HepG2 (cell line): ENCODE results near the gene IPPK. TPM values are rescaled to one million over a fixed set of nuclear protein-coding genes. Genes with fewer than 3 reads are reported as not detected.
A peak's percentile ranks its signal among the peaks of the same experiment; 100 is the strongest.

ENCODE experiments used
- ATAC-seq: fragments of 200-7000 bp; cut with Tn5 transposase; 3 replicates; pipeline ENCODE4 v1.9.1; 2020; ENCODE audit warnings: mild to moderate bottlenecking, moderate library complexity
- BruUV-seq: library from RNA; stranded (reverse); fragments of 400-500 nt; replicated peaks from 2 replicates; lab custom pipeline; 2021; lab: Mats Ljungman, UMichigan
- CTCF ChIA-PET: fragments of 300-600 bp; formaldehyde crosslinking; extraction: SDS; loops from one replicate; lab custom pipeline; 2021; ENCODE audit warnings: low total read pairs, inconsistent platforms, low intra/inter-chr PET ratio; lab: Yijun Ruan, JAX
- POLR2A ChIA-PET: fragments of 350-600 bp; sonication (Branson Sonifier 250); formaldehyde crosslinking; loops from one replicate; lab custom pipeline; 2020; ENCODE audit warnings: antibody characterized with exemption, inconsistent platforms; lab: Yijun Ruan, JAX
- DNase-seq: peaks from one replicate; pipeline ENCODE4 v3.0.0-alpha.2; 2015; ENCODE audit warnings: low spot score
- FAIRE-seq: peaks from 3 replicates; lab custom pipeline; 2011; peaks lifted over from hg19 to GRCh38; lab: Jason Lieb, UNC
- H2AFZ ChIP-seq: one replicate; pipeline ENCODE4 v1.6.1; 2011; ENCODE audit warnings: low read length, inconsistent platforms
- H3K27ac ChIP-seq: fragments of 300-600 bp; 3 replicates; pipeline ENCODE4 v1.8.0; 2011; ENCODE audit warnings: mixed run types, mild to moderate bottlenecking, mixed read lengths, low read length, inconsistent platforms; ENCODE audit not compliant: insufficient read depth; ENCODE audit errors: extremely low read length
- H3K27me3 ChIP-seq, 2 experiments: fragments of 200-600 bp in 1 of 2; 2 replicates in 1 of 2; 3 replicates in 1 of 2; pipeline versions ENCODE4 v1.6.0 to v1.8.0; 2011; ENCODE audit warnings: low read length in 2 of 2, mild to moderate bottlenecking in 2 of 2, moderate library complexity in 2 of 2, inconsistent platforms in 1 of 2; ENCODE audit not compliant: insufficient read depth in 2 of 2, control insufficient read depth in 1 of 2
- H3K36me3 ChIP-seq, 2 experiments: fragments of 200-600 bp in 1 of 2; replicated peaks in 1 of 2; 2 replicates in 1 of 2; 3 replicates in 1 of 2; pipeline versions ENCODE4 v1.5.1 to v1.8.0; 2011; ENCODE audit warnings: low read length in 2 of 2, inconsistent platforms in 1 of 2; ENCODE audit not compliant: insufficient read depth in 2 of 2, control insufficient read depth in 1 of 2
- H3K4me1 ChIP-seq: 2 replicates; pipeline ENCODE4 v1.5.1; 2012; ENCODE audit warnings: low read length, inconsistent platforms; ENCODE audit not compliant: insufficient read depth
- H3K4me2 ChIP-seq: 2 replicates; pipeline ENCODE4 v1.6.0; 2011; ENCODE audit warnings: low read depth, low read length, inconsistent platforms
- H3K4me3 ChIP-seq, 3 experiments: fragments of 200-600 bp in 1 of 3; sonication (generic), shearing (Covaris generic) in 1 of 3; replicated peaks in 1 of 3; 2 replicates each; pipeline ENCODE4 v1.5.1; 2011 to 2016; ENCODE audit warnings: low read length in 3 of 3, inconsistent platforms in 2 of 3, low read depth in 2 of 3, mild to moderate bottlenecking in 2 of 3, control low read depth in 1 of 3, mixed read lengths in 1 of 3; ENCODE audit not compliant: insufficient read depth in 1 of 3
- H3K79me2 ChIP-seq: one replicate; pipeline ENCODE4 v1.6.1; 2011; ENCODE audit warnings: low read length, inconsistent platforms; ENCODE audit not compliant: insufficient read depth
- H3K9ac ChIP-seq: 2 replicates; pipeline ENCODE4 v1.6.0; 2011; ENCODE audit warnings: mild to moderate bottlenecking, low read depth, low read length, inconsistent platforms; ENCODE audit not compliant: insufficient read depth
- H3K9me3 ChIP-seq: 2 replicates; pipeline ENCODE4 v1.5.1; 2012; ENCODE audit warnings: mild to moderate bottlenecking, low read length
- H4K20me1 ChIP-seq: 2 replicates; pipeline ENCODE4 v1.6.0; 2011; ENCODE audit warnings: inconsistent platforms, mild to moderate bottlenecking, low read length, moderate library complexity; ENCODE audit not compliant: insufficient read depth
- KLF6 ChIP-seq: IDR thresholded peaks from 2 replicates; pipeline ENCODE4 v1.8.0; 2016; ENCODE audit warnings: missing biosample characterization, missing genetic modification reagents
- SALL1 ChIP-seq: sonication (generic); formaldehyde crosslinking; IDR thresholded peaks from 2 replicates; pipeline ENCODE4 v1.8.0; 2022; ENCODE audit warnings: mild to moderate bottlenecking, missing genetic modification reagents
- TBX3 ChIP-seq: fragments of 450-650 bp; IDR thresholded peaks from 2 replicates; pipeline ENCODE4 v1.6.1; 2017; ENCODE audit warnings: antibody characterized with exemption, mild to moderate bottlenecking, inconsistent platforms, borderline replicate concordance
- THAP9 ChIP-seq: sonication (generic); formaldehyde crosslinking; IDR thresholded peaks from 2 replicates; pipeline ENCODE4; 2020; ENCODE audit warnings: missing genetic modification reagents, mild to moderate bottlenecking, borderline replicate concordance
- YEATS2 ChIP-seq: sonication (generic); formaldehyde crosslinking; IDR thresholded peaks from 2 replicates; pipeline ENCODE4 v1.4.0; 2020; ENCODE audit warnings: missing genetic modification reagents, borderline replicate concordance
- ZBTB33 ChIP-seq: sonication (generic); formaldehyde crosslinking; IDR thresholded peaks from 2 replicates; pipeline ENCODE4 v1.4.0; 2020; ENCODE audit warnings: missing genetic modification reagents
- ZNF589 ChIP-seq: sonication (generic); formaldehyde crosslinking; conservative IDR thresholded peaks from 2 replicates; pipeline ENCODE4 v1.8.0; 2022; ENCODE audit warnings: mild to moderate bottlenecking, moderate library complexity, missing genetic modification reagents
- WGBS: methylation state at CpG from one replicate; pipeline ENCODE4 v1.1.6; 2017; ENCODE audit warnings: low lambda C conversion rate; 5-methylcytosine and 5-hydroxymethylcytosine counted together
- in situ Hi-C: cut with HindIII; loops from 2 replicates; pipeline ENCODE4 v1.10.0; 2017; ENCODE audit warnings: low pct_unique_long_range_greater_than_20kb; ENCODE audit not compliant: extremely low pct_ligation_motif_present
- intact Hi-C: fragments of 100-400 bp; cut with micrococcal nuclease; formaldehyde crosslinking; loops from one replicate; pipeline ENCODE4 v1.10.0; 2022; ENCODE audit not compliant: unreplicated experiment
- polyA plus RNA-seq, 8 experiments: library from polyadenylated mRNA; depleted of rRNA in 3 of 8; stranded (reverse) in 7 of 8; unstranded in 1 of 8; fragments of >200 nt; fragmentation: Illumina TruSeq in 4 of 8; extraction: Trizol in 4 of 8; gene quantifications; 2 replicates each; pipeline versions ENCODE4 v1.2.1 to v1.2.3, GENCODE V29; 2011 to 2016; ENCODE audit warnings: low read depth in 4 of 8, missing spikeins in 1 of 8, mixed read lengths in 1 of 8; ENCODE audit not compliant: insufficient read depth in 1 of 8
- total RNA-seq, 5 experiments: library from RNA; depleted of rRNA; stranded (reverse); fragments of >200 nt; fragmentation: Illumina TruSeq; extraction: Trizol; gene quantifications; 2 replicates each; pipeline ENCODE4 v1.2.3, GENCODE V29; 2016; ENCODE audit warnings: low read depth in 1 of 5
- TF ChIP-seq, protein P1 (sequence below): sonication (generic); formaldehyde crosslinking; IDR thresholded peaks from 2 replicates; pipeline ENCODE4 v1.5.1; 2020; ENCODE audit warnings: missing genetic modification reagents, mild to moderate bottlenecking, borderline replicate concordance

IPPK gene
- total and polyA plus RNA-seq, 2 of the 13 experiments (the other 11 are each of a cell fraction or from before 2014, with no cell fraction given), result 9.9 to 14.1 TPM

DNA sequence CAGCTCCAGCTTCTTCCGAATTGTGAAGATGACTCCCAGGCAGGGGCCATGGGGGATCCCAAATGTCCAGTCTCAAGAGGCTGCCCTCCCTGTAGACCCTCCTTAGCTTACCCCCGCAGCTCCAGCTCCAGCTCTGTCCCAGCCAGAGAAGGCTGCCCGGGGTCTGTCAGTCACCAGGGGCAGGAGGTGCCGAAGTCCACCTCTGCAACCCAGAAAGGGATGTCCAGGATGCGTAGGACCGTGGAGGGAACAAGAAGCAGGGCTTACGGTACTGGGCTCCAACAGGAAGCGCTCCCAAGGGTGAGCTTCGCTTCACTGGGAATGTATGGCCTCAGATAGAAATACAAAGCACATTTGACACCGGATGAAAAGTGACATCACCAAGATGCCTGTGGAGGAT is 6.0 kb downstream of the IPPK start:
- ATAC-seq, result peak; percentile 41; the same call in 1 of the 3 replicates
- intact Hi-C loops (no loop called here), in situ Hi-C loops (no loop called here)
- no peak overlapping the region for H3K4me2 ChIP-seq
- H3K4me1 ChIP-seq, result peaks cover 33% of the 10 kb centered on the region
- no peaks in the 10 kb centered on the region for H3K27me3 ChIP-seq
- H3K9me3 ChIP-seq, result no peaks in the 10 kb centered on the region
- no peak overlapping the region for H3K9ac ChIP-seq
- no peak overlapping the region for H3K4me3 ChIP-seq
- H4K20me1 ChIP-seq, result peaks cover 4% of the 10 kb centered on the region; the same call in 1 of the 2 replicates
- no TSS peak for BruUV-seq
- TF ChIP-seq ZNF589, result no peak
- peak; percentile 37; the same call in 1 of the 2 replicates for TF ChIP-seq ZBTB33
- no peak overlapping the region for H2AFZ ChIP-seq
- no peak for DNase-seq
- peaks cover 52% of the 10 kb centered on the region for H3K79me2 ChIP-seq
- 82% methylated on average over 10 of the region's 10 CpGs for WGBS
- POLR2A ChIA-PET, result no interaction called here
- FAIRE-seq, result no peak
- H3K36me3 ChIP-seq, result peaks cover 2 to 12% of the 10 kb centered on the region in 2 experiments; a peak in 2 of 5 replicates
- CTCF ChIA-PET, result no interaction called here
- H3K27ac ChIP-seq, result no peak overlapping the region

DNA sequence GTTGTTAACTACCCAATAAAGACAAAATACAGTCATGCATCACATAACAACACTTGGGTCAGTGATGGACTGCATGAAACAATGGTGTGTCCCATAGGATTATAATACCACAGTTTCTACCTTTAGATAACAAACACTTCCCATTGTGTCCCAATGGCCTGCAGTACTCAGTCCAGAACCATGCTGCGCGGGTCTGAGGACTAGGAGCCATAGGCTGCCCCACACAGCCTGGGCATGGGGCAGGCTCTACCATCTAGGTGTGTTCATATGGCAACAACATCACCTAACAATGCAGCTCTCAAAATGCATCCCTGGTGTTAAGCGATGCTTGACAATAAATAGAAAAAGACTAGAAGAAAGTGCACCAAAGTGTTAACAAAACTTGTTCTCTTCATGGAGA is 6.8 kb downstream of the IPPK start:
- no TSS peak for BruUV-seq
- peaks cover 4% of the 10 kb centered on the region; the same call in 1 of the 2 replicates for H4K20me1 ChIP-seq
- intact Hi-C loops, result no loop called here
- H3K9ac ChIP-seq, result no peak overlapping the region
- in situ Hi-C loops, result no loop called here
- H3K4me3 ChIP-seq, result no peak overlapping the region
- peaks cover 2 to 14% of the 10 kb centered on the region in 2 experiments; a peak in 3 of 5 replicates for H3K36me3 ChIP-seq
- H3K79me2 ChIP-seq, result peaks cover 44% of the 10 kb centered on the region
- H2AFZ ChIP-seq, result no peak overlapping the region
- DNase-seq (no peak), ATAC-seq (no peak), FAIRE-seq (no peak)
- H3K4me2 ChIP-seq, result no peak overlapping the region
- peaks cover 25% of the 10 kb centered on the region for H3K4me1 ChIP-seq
- TF ChIP-seq TBX3 (no peak), KLF6 (no peak), THAP9 (CRISPR knock-in tag) (no peak), SALL1 (CRISPR knock-in tag) (no peak), YEATS2 (CRISPR knock-in tag) (no peak)
- TF ChIP-seq, protein P1, sequence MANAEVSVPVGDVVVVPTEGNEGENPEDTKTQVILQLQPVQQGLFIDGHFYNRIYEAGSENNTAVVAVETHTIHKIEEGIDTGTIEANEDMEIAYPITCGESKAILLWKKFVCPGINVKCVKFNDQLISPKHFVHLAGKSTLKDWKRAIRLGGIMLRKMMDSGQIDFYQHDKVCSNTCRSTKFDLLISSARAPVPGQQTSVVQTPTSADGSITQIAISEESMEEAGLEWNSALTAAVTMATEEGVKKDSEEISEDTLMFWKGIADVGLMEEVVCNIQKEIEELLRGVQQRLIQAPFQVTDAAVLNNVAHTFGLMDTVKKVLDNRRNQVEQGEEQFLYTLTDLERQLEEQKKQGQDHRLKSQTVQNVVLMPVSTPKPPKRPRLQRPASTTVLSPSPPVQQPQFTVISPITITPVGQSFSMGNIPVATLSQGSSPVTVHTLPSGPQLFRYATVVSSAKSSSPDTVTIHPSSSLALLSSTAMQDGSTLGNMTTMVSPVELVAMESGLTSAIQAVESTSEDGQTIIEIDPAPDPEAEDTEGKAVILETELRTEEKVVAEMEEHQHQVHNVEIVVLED (CRISPR knock-in tag), result no peak
- no peaks in the 10 kb centered on the region for H3K27me3 ChIP-seq
- H3K9me3 ChIP-seq, result no peaks in the 10 kb centered on the region
- no peak overlapping the region for H3K27ac ChIP-seq
- CTCF ChIA-PET, result no interaction called here
- WGBS, result 93% methylated on average over 3 of the region's 3 CpGs
- POLR2A ChIA-PET, result no interaction called here
